A673 (cell line): Measurements from ENCODE around the gene CDADC1.

Experiments
- EZH2 ChIP-seq: fragments of 200-600 bp; sonication (generic); IDR thresholded peaks from 2 replicates; pipeline ENCODE4 v1.6.1; 2017; ENCODE audit warnings: borderline replicate concordance, low read depth, mild to moderate bottlenecking, mixed read lengths, antibody characterized with exemption, low read length; ENCODE audit not compliant: poor library complexity, severe bottlenecking
- TF ChIP-seq, protein P1 (sequence below): fragments of 300-800, 200-600 bp; sonication (generic); conservative IDR thresholded peaks from 2 replicates; pipeline ENCODE4 v1.5.1; 2017; ENCODE audit warnings: low read depth, mild to moderate bottlenecking, antibody characterized with exemption, low read length, moderate library complexity, mixed read lengths

DNA sequence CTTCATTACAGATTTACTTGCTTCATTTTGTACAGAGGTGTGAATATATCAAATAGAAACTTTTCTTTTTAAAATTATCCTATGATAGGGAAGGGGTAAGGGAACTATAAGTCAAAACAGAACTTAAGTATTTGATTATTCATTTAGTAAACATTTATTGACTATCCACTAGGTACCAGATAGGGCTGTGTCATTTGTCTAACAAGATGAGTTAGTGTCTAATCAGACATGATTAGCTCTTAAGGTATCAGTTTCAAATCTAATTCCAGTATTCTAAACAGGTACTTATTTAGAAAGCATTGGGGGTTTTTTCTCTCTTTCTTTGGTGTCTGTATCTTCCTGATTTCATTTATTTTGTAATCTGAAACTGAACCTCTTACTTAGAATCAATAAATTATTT is 32.2 kb downstream of the CDADC1 start:
- TF ChIP-seq, protein P1, sequence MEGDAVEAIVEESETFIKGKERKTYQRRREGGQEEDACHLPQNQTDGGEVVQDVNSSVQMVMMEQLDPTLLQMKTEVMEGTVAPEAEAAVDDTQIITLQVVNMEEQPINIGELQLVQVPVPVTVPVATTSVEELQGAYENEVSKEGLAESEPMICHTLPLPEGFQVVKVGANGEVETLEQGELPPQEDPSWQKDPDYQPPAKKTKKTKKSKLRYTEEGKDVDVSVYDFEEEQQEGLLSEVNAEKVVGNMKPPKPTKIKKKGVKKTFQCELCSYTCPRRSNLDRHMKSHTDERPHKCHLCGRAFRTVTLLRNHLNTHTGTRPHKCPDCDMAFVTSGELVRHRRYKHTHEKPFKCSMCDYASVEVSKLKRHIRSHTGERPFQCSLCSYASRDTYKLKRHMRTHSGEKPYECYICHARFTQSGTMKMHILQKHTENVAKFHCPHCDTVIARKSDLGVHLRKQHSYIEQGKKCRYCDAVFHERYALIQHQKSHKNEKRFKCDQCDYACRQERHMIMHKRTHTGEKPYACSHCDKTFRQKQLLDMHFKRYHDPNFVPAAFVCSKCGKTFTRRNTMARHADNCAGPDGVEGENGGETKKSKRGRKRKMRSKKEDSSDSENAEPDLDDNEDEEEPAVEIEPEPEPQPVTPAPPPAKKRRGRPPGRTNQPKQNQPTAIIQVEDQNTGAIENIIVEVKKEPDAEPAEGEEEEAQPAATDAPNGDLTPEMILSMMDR: no peak
- no peak for TF ChIP-seq EZH2
